NCI-H146 (cell line): ENCODE measurements around the gene HAL.

ENCODE experiments used
- DNase-seq: peaks from one replicate; lab custom pipeline; 2025; lab: John Stamatoyannopoulos, UW

The HAL gene

GRCh38 chr12:96007729-96008128 lies 11.6 kb upstream of the HAL start:
- peak; percentile 6 for DNase-seq

GRCh38 chr12:96006727-96007126 lies 10.6 kb upstream of the HAL start:
- DNase-seq, result no peak

GRCh38 chr12:96000858-96001257 lies 4.7 kb upstream of the HAL start:
- no peak for DNase-seq

GRCh38 chr12:95999484-95999883 lies 3.3 kb upstream of the HAL start:
- DNase-seq, result no peak

- DNase-seq, result peak; percentile 57
Measured at GRCh38 chr12:95998611-95999286, 2.6 kb upstream of the HAL start.

GRCh38 chr12:95997911-95998510 lies 1.9 kb upstream of the HAL start:
- no peak for DNase-seq

- no peak for DNase-seq
Measured at GRCh38 chr12:95997276-95997675, 1.1 kb upstream of the HAL start.

GRCh38 chr12:95995238-95996031 lies 709 bp downstream of the HAL start:
- peak; percentile 3 for DNase-seq

- no peak for DNase-seq
Measured at GRCh38 chr12:95994476-95994875, 1.7 kb downstream of the HAL start.

- no peak for DNase-seq
Measured at GRCh38 chr12:95993907-95994306, 2.2 kb downstream of the HAL start.

- no peak for DNase-seq
Measured at GRCh38 chr12:95990136-95990535, 6.0 kb downstream of the HAL start.

- DNase-seq, result no peak
Measured at GRCh38 chr12:95989504-95990123, 6.5 kb downstream of the HAL start.

GRCh38 chr12:95988506-95989275 lies 7.5 kb downstream of the HAL start:
- DNase-seq, result no peak

- DNase-seq, result no peak
Measured at GRCh38 chr12:95986635-95987570, 9.2 kb downstream of the HAL start.

GRCh38 chr12:95984682-95985081 lies 11.5 kb downstream of the HAL start:
- no peak for DNase-seq

- no peak for DNase-seq
Measured at GRCh38 chr12:95982602-95983001, 13.5 kb downstream of the HAL start.

GRCh38 chr12:95980437-95980836 lies 15.7 kb downstream of the HAL start:
- DNase-seq, result no peak

GRCh38 chr12:95978774-95979173 lies 17.4 kb downstream of the HAL start:
- no peak for DNase-seq

GRCh38 chr12:95978351-95978750 lies 17.8 kb downstream of the HAL start:
- DNase-seq, result no peak

- DNase-seq, result no peak
Measured at GRCh38 chr12:95977764-95978305, 18.3 kb downstream of the HAL start.

- DNase-seq, result no peak
Measured at GRCh38 chr12:95976416-95976832, 19.7 kb downstream of the HAL start.
